HG03095 (cell line): ENCODE results near the gene DDTL.

Source experiments
- ATAC-seq: cut with Tn5 transposase; IDR thresholded peaks from one replicate; pipeline ENCODE4 v1.9.1; 2021; ENCODE audit warnings: moderate library complexity; ENCODE audit not compliant: unreplicated experiment

The DDTL gene

DNA sequence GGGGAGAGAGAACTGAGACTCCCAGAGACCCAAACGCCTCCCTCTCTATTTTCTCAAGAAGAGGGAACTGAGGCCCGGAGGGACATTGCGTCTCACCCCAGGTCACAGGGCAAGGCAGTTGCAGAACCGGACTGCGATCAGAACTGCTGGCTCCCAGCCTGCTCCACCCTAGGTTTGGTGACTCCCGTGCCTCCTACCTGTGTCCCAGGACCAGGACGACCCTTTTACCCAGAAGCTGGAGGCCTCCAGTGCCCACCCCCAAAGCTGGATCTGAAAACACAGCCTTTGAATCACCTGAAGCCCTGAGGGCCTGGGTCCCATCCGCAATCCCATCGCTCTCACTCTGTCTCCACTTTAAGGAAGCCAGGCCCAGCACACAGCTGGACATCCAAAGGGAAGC is 37.2 kb downstream of the DDTL start:
- ATAC-seq: no peak

DNA sequence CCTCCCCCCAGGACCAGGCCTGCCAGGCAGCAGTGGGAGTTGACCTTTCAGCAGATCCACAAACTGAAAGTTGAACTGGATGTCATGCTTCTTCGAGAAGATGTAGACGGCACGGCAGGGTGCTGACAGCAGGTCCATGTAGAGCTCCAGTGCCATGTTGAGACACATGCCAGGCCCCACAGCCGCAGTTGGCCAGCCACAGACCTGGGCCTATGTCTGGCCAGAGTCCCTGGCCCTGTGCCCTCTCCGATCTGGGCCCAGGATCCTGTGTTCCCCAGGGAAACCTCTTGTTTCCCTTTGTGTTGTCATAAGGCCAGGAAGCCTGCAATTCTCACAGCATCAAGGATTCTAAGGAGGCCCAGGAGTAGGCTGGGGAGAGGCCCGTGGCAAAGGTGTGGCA is 38.5 kb downstream of the DDTL start, which contains the start of gene GSTT4:
Gene GSTT4, minus strand, starts transcription at position 253 of the 400 bp plus-strand sequence. Its CDS starts 97 bp downstream, at position 156.
- no peak for ATAC-seq

DNA sequence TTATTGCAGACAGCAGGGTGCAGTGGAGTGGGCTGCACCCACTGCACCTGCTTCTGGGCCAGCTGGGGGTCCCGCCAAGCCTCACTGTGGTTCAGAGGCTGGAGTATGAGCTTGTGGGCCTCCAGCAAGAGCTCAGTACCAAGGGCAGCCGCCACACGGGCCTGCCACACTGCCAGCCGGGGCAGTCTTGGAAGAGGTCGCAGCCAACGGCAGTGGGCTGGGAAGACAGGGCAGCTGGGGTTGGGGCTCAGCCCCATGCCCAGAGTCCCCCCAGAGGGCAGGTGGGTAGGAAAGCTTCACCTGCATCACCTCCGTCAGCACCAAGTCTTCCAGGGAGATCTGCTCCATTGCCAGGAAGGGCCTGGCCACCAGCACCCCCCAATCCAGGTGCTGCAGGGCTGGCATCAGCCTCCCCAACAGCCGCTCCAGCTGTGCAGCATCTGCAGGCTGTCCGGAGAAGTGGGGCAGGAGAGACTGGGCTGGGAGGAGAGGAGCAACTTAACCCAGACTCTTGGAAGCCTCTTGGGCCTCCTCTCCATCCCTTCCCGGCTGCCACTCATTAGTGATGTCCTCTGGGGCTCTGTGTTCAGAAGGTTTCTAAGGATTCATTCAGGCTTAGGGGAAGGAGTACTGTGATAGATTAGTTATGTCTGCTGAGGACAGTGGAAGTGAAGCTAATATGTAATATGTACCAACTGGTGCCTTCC is 39.7 kb downstream of the DDTL start:
- no peak for ATAC-seq

DNA sequence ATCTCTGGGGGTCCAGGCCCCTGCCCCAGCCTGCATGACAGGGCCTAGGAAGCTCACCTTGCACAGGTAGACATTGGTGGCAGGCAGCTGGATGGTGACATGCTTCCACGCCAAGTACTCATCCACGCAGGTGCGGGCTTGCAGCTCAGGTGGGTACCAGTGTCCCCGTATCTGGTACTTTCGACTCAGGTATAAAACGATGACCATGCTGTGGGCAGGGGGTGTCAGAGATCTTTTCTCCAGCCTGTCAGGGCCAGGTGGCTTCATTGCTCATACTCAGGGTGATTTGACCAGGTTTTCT is 40.2 kb downstream of the DDTL start:
- ATAC-seq: no peak

DNA sequence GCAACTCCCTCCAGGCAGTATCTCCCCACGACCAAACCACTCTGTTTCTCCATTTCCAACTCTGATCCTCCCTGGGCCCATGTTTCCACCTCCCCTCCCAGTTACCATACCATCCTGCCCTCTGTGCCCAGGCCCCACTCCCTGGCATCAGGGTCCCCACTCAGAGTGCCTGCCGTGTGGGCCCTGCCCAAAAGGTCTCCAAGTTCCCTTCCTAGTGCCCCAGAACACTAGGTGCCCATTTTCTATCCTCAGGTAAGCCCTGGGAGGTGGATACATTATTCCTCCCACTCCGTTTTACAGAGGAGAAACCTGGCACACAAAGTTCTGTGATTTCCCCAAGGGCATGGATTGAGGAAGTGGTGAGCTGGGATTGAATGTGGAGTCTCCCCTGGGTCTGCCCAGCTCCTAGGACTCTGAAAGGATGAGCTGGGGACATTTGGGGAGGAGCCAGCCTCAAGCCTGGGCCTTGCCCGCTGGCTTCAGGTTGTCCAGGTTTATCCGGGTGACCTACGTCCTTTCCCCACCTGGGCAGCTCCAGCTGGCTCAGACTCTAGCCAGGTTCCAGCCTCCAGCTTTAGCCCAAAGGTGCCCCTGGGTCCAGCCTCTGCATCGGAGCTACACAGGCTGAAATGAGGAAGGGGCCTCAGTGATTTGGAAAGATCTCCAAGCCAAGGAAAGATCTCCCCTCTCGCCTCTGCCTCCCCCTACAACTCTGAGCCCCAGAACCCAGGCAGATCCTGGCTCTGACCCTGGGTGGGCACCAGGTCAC is 40.7 kb downstream of the DDTL start:
- ATAC-seq: no peak

DNA sequence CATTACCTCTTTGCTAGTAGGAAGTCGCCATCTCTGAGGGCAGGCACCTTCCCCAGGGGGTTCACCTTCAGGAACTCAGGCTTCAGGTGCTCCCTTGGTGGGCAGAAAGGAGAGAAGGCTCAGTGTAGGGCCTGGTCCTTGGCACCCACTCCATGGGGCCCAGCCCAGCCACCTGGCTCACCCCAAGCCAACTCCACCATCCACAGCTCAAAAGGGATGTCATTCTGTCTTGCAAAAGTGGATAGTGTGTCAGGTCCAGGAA is 41.3 kb downstream of the DDTL start:
- no peak for ATAC-seq

DNA sequence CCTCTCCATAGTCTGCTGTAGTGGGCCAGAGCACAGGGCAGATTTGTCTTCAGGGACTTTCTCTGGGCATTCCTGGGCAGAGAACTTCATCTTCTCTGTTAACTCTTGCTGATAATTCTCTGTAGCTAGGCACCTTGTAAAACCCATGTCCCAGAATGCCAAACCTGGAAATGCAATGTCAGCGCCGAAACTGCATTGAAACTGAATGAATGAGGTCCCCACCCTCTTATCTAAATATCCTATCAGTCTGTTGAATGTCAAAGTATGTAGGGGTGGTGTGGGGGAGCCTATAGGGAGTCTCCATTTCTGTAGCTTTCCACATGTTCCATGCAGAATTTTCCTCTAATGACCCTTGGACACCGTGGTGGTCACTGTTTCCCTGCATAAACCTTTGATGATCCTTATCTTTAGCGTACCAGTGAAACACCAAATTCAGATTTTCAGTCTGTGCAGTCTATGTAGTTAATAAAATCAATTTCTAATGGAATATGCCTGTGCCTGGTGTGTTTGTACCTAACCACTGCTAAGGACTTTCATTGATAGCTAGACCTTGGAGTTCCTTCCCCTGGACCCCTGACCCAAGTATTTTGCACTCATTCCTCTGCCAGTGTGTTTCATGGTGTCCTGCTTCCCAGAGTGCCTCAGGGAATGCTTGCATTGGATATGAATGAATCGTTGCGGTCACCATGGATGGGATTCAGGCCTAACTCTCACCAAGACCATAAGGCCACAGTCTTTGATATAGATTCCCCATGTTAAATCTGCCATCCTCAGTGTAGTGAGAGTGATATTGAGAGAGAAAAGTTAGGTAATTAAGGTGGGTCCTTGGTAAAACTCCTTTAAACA is 41.9 kb downstream of the DDTL start:
- ATAC-seq: no peak

DNA sequence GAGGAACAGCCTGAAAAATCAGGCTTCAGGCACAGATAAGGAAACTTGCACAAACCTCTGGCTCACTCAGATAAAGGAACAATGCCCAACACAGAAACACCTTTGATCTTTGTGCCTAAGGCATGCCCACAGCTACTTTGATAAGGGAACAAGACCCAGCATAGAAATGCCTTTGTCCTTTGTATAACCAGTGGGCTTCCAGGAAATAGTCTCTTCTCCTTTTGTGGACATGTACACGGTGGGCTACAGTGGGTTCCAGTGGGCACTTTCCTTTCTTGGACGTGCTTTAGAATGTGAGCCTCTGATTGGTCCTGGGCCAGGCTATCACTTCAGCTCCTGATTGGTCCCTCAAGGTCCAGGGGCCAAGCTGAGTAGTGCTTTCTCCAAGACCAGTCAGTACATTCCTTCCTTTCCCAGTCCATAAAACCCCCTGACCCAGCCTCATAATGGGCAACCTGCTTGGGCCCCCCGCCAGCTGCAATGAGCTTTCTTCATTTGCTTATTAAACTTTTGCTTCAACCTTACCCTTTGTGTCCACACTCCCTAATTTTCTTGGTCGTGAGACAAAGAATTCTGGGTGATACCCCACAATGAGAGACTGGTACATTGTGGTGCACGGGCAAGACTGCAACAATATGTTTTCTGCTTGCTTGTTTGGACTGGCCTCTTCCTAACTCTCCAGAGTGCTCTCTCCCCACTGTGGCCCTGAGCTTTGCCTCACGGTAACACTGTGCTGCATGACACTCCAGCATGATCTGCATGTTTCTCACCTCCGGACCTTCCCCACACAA is 42.7 kb downstream of the DDTL start:
- ATAC-seq: no peak

DNA sequence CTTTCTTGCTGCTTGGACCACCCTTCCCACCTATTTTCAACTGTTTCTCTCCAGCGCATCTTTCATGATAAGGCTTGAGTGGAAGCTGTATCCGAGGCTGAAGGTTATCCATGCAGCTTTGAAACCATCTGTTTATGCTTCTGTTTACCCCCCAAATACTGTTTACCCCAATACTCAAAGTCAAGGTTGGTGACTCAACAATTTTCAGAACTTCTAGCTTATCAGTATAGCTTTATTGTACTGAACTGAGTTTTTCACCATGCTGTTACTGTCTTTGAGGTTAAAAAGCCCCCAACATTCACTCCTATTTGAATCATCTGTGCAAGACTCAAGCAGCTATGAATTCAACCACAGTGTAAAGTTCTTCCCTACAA is 43.3 kb downstream of the DDTL start:
- ATAC-seq: no peak

DNA sequence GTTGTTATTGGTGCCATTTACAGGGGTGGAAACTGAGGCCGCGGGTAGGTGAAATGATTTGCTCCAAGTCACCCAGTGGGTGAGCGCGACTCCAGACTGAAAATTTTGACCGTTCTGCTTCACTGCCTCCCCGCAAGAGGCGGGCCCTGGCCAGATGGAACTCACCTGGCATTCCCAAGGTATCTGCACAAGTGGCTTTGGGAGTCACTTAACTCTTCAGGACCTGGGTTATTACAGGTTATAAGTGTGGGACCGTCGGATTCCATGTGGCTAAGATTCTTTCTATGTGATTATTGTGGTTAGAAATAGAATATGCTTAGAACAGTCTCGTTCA is 45.0 kb downstream of the DDTL start:
- ATAC-seq: no peak

DNA sequence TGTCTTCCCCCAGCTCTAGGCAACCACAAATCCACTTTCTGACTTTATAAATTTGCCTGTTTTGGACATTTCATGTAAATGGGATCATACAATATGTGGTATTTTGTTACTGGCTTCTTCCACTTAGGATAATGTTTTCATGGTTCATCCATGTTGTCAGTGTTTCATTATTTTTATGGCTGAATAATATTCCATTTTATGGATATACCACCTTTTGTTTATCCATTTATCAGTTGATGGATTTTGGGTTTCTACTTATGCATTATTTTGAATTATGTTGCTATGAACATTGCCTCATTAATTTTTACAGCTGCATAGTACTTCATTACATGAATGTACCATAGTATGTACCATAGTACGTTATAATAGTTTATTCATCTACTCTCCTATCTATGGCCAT is 49.5 kb downstream of the DDTL start:
- ATAC-seq: no peak

DNA sequence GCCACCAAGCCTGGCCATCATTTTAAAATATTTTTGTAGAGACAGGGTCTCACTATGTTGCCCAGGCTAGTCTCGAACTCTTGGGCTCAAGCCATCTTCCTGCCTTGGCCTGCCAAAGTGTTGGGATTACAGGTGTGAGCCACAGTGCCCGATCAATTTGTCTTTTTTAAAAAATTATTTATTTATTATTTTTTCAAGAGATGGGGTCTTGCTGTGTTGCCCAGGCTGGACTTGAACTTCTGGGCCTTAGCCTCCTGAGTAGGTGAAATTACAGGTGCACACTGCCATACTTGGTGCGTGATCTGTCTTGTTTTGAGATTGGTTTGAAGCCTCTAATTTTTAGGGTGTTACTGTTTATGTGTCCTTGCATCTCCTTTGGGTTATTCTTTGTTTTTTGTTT is 54.6 kb downstream of the DDTL start:
- ATAC-seq: no peak
